Ectodermal cell (in vitro differentiated cells): ENCODE measurements around the gene ATN1.

Experiments used
- H3K27ac ChIP-seq: 2 replicates; pipeline ENCODE4 v1.7.0; 2013; ENCODE audit warnings: mild to moderate bottlenecking, low read depth, low read length; ENCODE audit not compliant: insufficient read depth, poor library complexity, severe bottlenecking
- H3K27me3 ChIP-seq: 2 replicates; pipeline ENCODE4 v1.7.0; 2013; ENCODE audit warnings: mild to moderate bottlenecking, low read length; ENCODE audit not compliant: insufficient read depth, control insufficient read depth, poor library complexity, severe bottlenecking
- H3K36me3 ChIP-seq: one replicate; pipeline ENCODE4 v1.7.0; 2013; ENCODE audit warnings: low read length; ENCODE audit not compliant: control insufficient read depth, insufficient read depth
- H3K4me1 ChIP-seq: one replicate; pipeline ENCODE4 v1.7.0; 2013; ENCODE audit warnings: low read length; ENCODE audit not compliant: control insufficient read depth, insufficient read depth
- H3K4me3 ChIP-seq: 2 replicates; pipeline ENCODE4 v1.7.0; 2013; ENCODE audit warnings: low read depth, low read length, control low read depth; ENCODE audit not compliant: insufficient read depth
- H3K9me3 ChIP-seq: 2 replicates; pipeline ENCODE4 v1.7.0; 2013; ENCODE audit warnings: mild to moderate bottlenecking, low read length, moderate library complexity; ENCODE audit not compliant: control insufficient read depth
- WGBS, 2 experiments: methylation state at CpG; one replicate each; pipeline ENCODE4 v1.1.7; 2013; ENCODE audit warnings: missing lambda C conversion rate in 2 of 2; 5-methylcytosine and 5-hydroxymethylcytosine counted together

Gene ATN1

GRCh38 chr12:6916426-6917200, 11.1 kb upstream of the ATN1 start:
- H3K27me3 ChIP-seq, result no peaks in the 10 kb centered on the region
- peaks cover 30% of the 10 kb centered on the region for H3K36me3 ChIP-seq
- H3K9me3 ChIP-seq, result no peaks in the 10 kb centered on the region
- H3K4me3 ChIP-seq, result peak overlapping the region; percentile 75
- 92 to 93% methylated on average over 11 of the region's 11 CpGs for WGBS, 2 experiments
- no peak overlapping the region for H3K27ac ChIP-seq
- H3K4me1 ChIP-seq, result peaks cover 8% of the 10 kb centered on the region

- no peaks in the 10 kb centered on the region for H3K27me3 ChIP-seq
- WGBS, 2 experiments, result 89% methylated on average over 14 of the region's 14 CpGs
- H3K4me1 ChIP-seq, result peaks cover 8% of the 10 kb centered on the region
- no peak overlapping the region for H3K27ac ChIP-seq
- no peak overlapping the region for H3K4me3 ChIP-seq
- peaks cover 39% of the 10 kb centered on the region for H3K36me3 ChIP-seq
- no peaks in the 10 kb centered on the region for H3K9me3 ChIP-seq
Observed at GRCh38 chr12:6917491-6918231, 10.1 kb upstream of the ATN1 start.

GRCh38 chr12:6919588-6919987, 8.2 kb upstream of the ATN1 start:
- Histone ChIP-seq H3K4me3 (no peak overlapping the region), H3K27me3 (no peaks in the 10 kb centered on the region), H3K4me1 (peaks cover 11% of the 10 kb centered on the region), H3K36me3 (peaks cover 40% of the 10 kb centered on the region), H3K27ac (no peak overlapping the region), H3K9me3 (no peaks in the 10 kb centered on the region)
- 85% methylated on average over 7 of the region's 7 CpGs for WGBS, 2 experiments

- Histone ChIP-seq H3K4me3 (no peak overlapping the region), H3K27ac (no peak overlapping the region), H3K9me3 (no peaks in the 10 kb centered on the region), H3K27me3 (no peaks in the 10 kb centered on the region), H3K4me1 (peaks cover 25% of the 10 kb centered on the region), H3K36me3 (peaks cover 40% of the 10 kb centered on the region)
- 90 to 96% methylated on average over 7 of the region's 7 CpGs for WGBS, 2 experiments
Observed at GRCh38 chr12:6921539-6921938, 6.2 kb upstream of the ATN1 start.

GRCh38 chr12:6921996-6922946, 5.5 kb upstream of the ATN1 start:
- Histone ChIP-seq H3K4me3 (no peak overlapping the region), H3K27ac (no peak overlapping the region), H3K9me3 (no peaks in the 10 kb centered on the region), H3K27me3 (no peaks in the 10 kb centered on the region), H3K4me1 (peaks cover 30% of the 10 kb centered on the region), H3K36me3 (peaks cover 32% of the 10 kb centered on the region)
- 93% methylated on average over 9 of the region's 9 CpGs for WGBS, 2 experiments

GRCh38 chr12:6923003-6923732, 4.6 kb upstream of the ATN1 start:
- no peak overlapping the region for H3K27ac ChIP-seq
- no peaks in the 10 kb centered on the region for H3K27me3 ChIP-seq
- 91 to 93% methylated on average over 8 to 9 of the region's 10 CpGs for WGBS, 2 experiments
- H3K4me3 ChIP-seq, result no peak overlapping the region
- peaks cover 27% of the 10 kb centered on the region for H3K36me3 ChIP-seq
- H3K4me1 ChIP-seq, result peaks cover 30% of the 10 kb centered on the region
- H3K9me3 ChIP-seq, result no peaks in the 10 kb centered on the region

- WGBS, 2 experiments, result 87 to 88% methylated on average over 6 of the region's 6 CpGs
- Histone ChIP-seq H3K4me1 (peaks cover 30% of the 10 kb centered on the region), H3K27ac (no peak overlapping the region), H3K4me3 (no peak overlapping the region), H3K27me3 (no peaks in the 10 kb centered on the region), H3K9me3 (no peaks in the 10 kb centered on the region), H3K36me3 (peaks cover 23% of the 10 kb centered on the region)
Observed at GRCh38 chr12:6923851-6924250, 3.9 kb upstream of the ATN1 start.

GRCh38 chr12:6925239-6925539, 2.6 kb upstream of the ATN1 start:
- Histone ChIP-seq H3K27me3 (no peaks in the 10 kb centered on the region), H3K4me3 (no peak overlapping the region), H3K36me3 (peaks cover 13% of the 10 kb centered on the region), H3K4me1 (peaks cover 36% of the 10 kb centered on the region), H3K9me3 (no peaks in the 10 kb centered on the region), H3K27ac (peak overlapping the region; percentile 92)
- WGBS, 2 experiments, result 44 to 49% methylated on average over 1 of the region's 1 CpG

GRCh38 chr12:6925540-6926279, 2.0 kb upstream of the ATN1 start:
- Histone ChIP-seq H3K27ac (peak overlapping the region; percentile 92), H3K4me3 (peak overlapping the region; percentile 69), H3K36me3 (peaks cover 12% of the 10 kb centered on the region), H3K4me1 (peaks cover 36% of the 10 kb centered on the region), H3K27me3 (no peaks in the 10 kb centered on the region), H3K9me3 (no peaks in the 10 kb centered on the region)
- WGBS, 2 experiments, result 5% methylated on average over 8 of the region's 8 CpGs
